Liver (tissue), 9 donors: ENCODE results near the gene CRACR2B. TPM values are rescaled to one million over a fixed set of nuclear protein-coding genes. Genes with fewer than 3 reads are reported as not detected.

Source experiments
- DNase-seq: peaks from one replicate; pipeline ENCODE4 v3.0.0-alpha.2; 2017; ENCODE audit warnings: low spot score
- H3K27ac ChIP-seq, 2 donors: one replicate each; pipeline ENCODE4 v1.7.0; 2013; ENCODE audit warnings: inconsistent platforms in 2 of 2, low read length in 2 of 2, control low read depth in 1 of 2, low read depth in 1 of 2, mild to moderate bottlenecking in 1 of 2
- H3K27me3 ChIP-seq, 4 donors: one replicate each; pipeline versions ENCODE4 v1.6.1 to v1.7.0; 2013; ENCODE audit warnings: low read length in 3 of 4, inconsistent platforms in 1 of 4, mild to moderate bottlenecking in 1 of 4, moderate library complexity in 1 of 4; ENCODE audit not compliant: control insufficient read depth in 4 of 4, insufficient read depth in 4 of 4
- H3K36me3 ChIP-seq, 4 donors: one replicate each; pipeline versions ENCODE4 v1.6.1 to v1.7.0; 2013; ENCODE audit warnings: low read length in 3 of 4, mild to moderate bottlenecking in 3 of 4, low read depth in 1 of 4, moderate library complexity in 1 of 4; ENCODE audit not compliant: control insufficient read depth in 4 of 4, insufficient read depth in 3 of 4
- H3K4me1 ChIP-seq, 4 donors: one replicate each; pipeline versions ENCODE4 v1.6.1 to v1.7.0; 2013; ENCODE audit warnings: low read length in 3 of 4, mild to moderate bottlenecking in 3 of 4, moderate library complexity in 1 of 4; ENCODE audit not compliant: control insufficient read depth in 4 of 4, insufficient read depth in 4 of 4
- H3K4me3 ChIP-seq, 3 donors: one replicate each; pipeline versions ENCODE4 v1.6.1 to v1.7.0; 2013; ENCODE audit warnings: low read length in 3 of 3, control low read depth in 1 of 3, low read depth in 1 of 3, mild to moderate bottlenecking in 1 of 3
- H3K9ac ChIP-seq, 2 donors: one replicate each; pipeline ENCODE4 v1.7.0; 2013; ENCODE audit warnings: low read length in 2 of 2, mild to moderate bottlenecking in 2 of 2, moderate library complexity in 2 of 2, control low read depth in 1 of 2, low read depth in 1 of 2
- H3K9me3 ChIP-seq, 4 donors: one replicate each; pipeline versions ENCODE4 v1.6.1 to v1.7.0; 2013; ENCODE audit warnings: low read length in 3 of 4; ENCODE audit not compliant: control insufficient read depth in 4 of 4
- ATF3 ChIP-seq: IDR thresholded peaks from 2 replicates; pipeline ENCODE4 v1.6.1; 2016; ENCODE audit warnings: antibody characterized with exemption
- CTCF ChIP-seq: fragments of 150-350 bp; IDR thresholded peaks from 2 replicates; pipeline ENCODE4 v1.5.1; 2017; ENCODE audit warnings: improper control_type of control experiment, low read depth, low read length; ENCODE audit not compliant: missing input control
- FOXA1 ChIP-seq: IDR thresholded peaks from 2 replicates; pipeline ENCODE4 v1.6.1; 2016; ENCODE audit warnings: antibody characterized with exemption
- FOXA2 ChIP-seq: IDR thresholded peaks from 2 replicates; pipeline ENCODE4 v1.6.1; 2016; ENCODE audit warnings: antibody characterized with exemption
- GABPA ChIP-seq, 2 donors: IDR thresholded peaks in 1 of 2; conservative IDR thresholded peaks in 1 of 2; 2 replicates each; pipeline ENCODE4 v1.6.1; 2016; ENCODE audit warnings: antibody characterized with exemption in 2 of 2, mild to moderate bottlenecking in 1 of 2, moderate library complexity in 1 of 2
- HNF4A ChIP-seq, 2 donors: conservative IDR thresholded peaks; 2 replicates each; pipeline ENCODE4 v1.6.1; 2016; ENCODE audit warnings: antibody characterized with exemption in 2 of 2, mild to moderate bottlenecking in 2 of 2
- HNF4G ChIP-seq: IDR thresholded peaks from 2 replicates; pipeline ENCODE4 v1.6.1; 2016; ENCODE audit warnings: antibody characterized with exemption
- JUND ChIP-seq, 2 donors: IDR thresholded peaks; 2 replicates each; pipeline ENCODE4 v1.6.1; 2016; ENCODE audit warnings: antibody characterized with exemption in 2 of 2
- NR2F2 ChIP-seq: IDR thresholded peaks from 2 replicates; pipeline ENCODE4 v1.6.1; 2016; ENCODE audit warnings: antibody characterized with exemption
- RAD21 ChIP-seq, 2 donors: IDR thresholded peaks; 2 replicates each; pipeline ENCODE4 v1.6.1; 2016; ENCODE audit warnings: antibody characterized with exemption in 2 of 2, mild to moderate bottlenecking in 2 of 2
- RXRA ChIP-seq, 2 donors: IDR thresholded peaks; 2 replicates each; pipeline ENCODE4 v1.6.1; 2017 to 2018; ENCODE audit warnings: antibody characterized with exemption in 2 of 2, mild to moderate bottlenecking in 1 of 2
- SP1 ChIP-seq: IDR thresholded peaks from 2 replicates; pipeline ENCODE4 v1.6.1; 2018; ENCODE audit warnings: antibody characterized with exemption, mild to moderate bottlenecking
- TAF1 ChIP-seq: conservative IDR thresholded peaks from 2 replicates; pipeline ENCODE4 v1.6.1; 2016; ENCODE audit warnings: antibody characterized with exemption, mild to moderate bottlenecking
- YY1 ChIP-seq: IDR thresholded peaks from 2 replicates; pipeline ENCODE4 v1.6.1; 2016; ENCODE audit warnings: antibody characterized with exemption, mild to moderate bottlenecking
- WGBS: extraction: QIAGEN DNeasy Blood & Tissue Kit; methylation state at CpG from one replicate; pipeline ENCODE4 v1.1.7; 2013; 5-methylcytosine and 5-hydroxymethylcytosine counted together
- polyA plus RNA-seq, 2 donors: library from polyadenylated mRNA; stranded (reverse) in 1 of 2; unstranded in 1 of 2; fragments of 200-250 nt in 1 of 2; fragments of >200 nt in 1 of 2; fragmentation: Nextera tagmentation in 1 of 2; extraction: Ambion mirVana in 1 of 2; gene quantifications; one replicate each; pipeline versions ENCODE4 v1.2.1 to v1.2.3, GENCODE V29; 2013 to 2015
- total RNA-seq, 2 donors: library from RNA; depleted of rRNA; stranded (reverse); fragments of >200 nt; gene quantifications; one replicate each; pipeline ENCODE4 v1.2.3, GENCODE V29; 2014
- TF ChIP-seq, protein P1 (sequence below): IDR thresholded peaks from 2 replicates; pipeline ENCODE4 v1.6.1; 2016; ENCODE audit warnings: antibody characterized with exemption, mild to moderate bottlenecking
- TF ChIP-seq, protein P2 (sequence below): IDR thresholded peaks from 2 replicates; pipeline ENCODE4 v1.6.1; 2016; ENCODE audit warnings: antibody characterized with exemption
- TF ChIP-seq, protein P3 (sequence below): IDR thresholded peaks from 2 replicates; pipeline ENCODE4 v1.6.1; 2016; ENCODE audit warnings: antibody characterized with exemption
- donor health status: healthy.
- donor health status: healthy.
- donor health status: healthy.
- donor health status: healthy.
- donor health status: healthy.

CRACR2B gene
- total and polyA plus RNA-seq, 4 donors: 0.14 to 2.9 (median 2.2) TPM

- Histone ChIP-seq H3K4me3 (peak overlapping the region in 1 of 3 donors; percentile 51), H3K27ac (peak overlapping the region in 1 of 2 donors; percentile 16), H3K27me3 (no peaks in the 10 kb centered on the region), H3K4me1 (peaks cover 58 to 91% (median 71%) of the 10 kb centered on the region in 4 donors), H3K36me3 (peaks cover 0 to 15% (median 3%) of the 10 kb centered on the region in 4 donors), H3K9me3 (no peaks in the 10 kb centered on the region), H3K9ac (no peak overlapping the region)
- DNase-seq: no peak
- WGBS: 5% methylated on average over 22 of the region's 22 CpGs
- TF ChIP-seq GABPA (IDR thresholded peaks at IDR 0.05 in 1 of 2, conservative IDR thresholded peaks at IDR 0.05 in 1 of 2): no peak
- TF ChIP-seq YY1: no peak
- no peak for TF ChIP-seq RXRA (IDR thresholded peaks at IDR 0.05)
- TF ChIP-seq, protein P1, sequence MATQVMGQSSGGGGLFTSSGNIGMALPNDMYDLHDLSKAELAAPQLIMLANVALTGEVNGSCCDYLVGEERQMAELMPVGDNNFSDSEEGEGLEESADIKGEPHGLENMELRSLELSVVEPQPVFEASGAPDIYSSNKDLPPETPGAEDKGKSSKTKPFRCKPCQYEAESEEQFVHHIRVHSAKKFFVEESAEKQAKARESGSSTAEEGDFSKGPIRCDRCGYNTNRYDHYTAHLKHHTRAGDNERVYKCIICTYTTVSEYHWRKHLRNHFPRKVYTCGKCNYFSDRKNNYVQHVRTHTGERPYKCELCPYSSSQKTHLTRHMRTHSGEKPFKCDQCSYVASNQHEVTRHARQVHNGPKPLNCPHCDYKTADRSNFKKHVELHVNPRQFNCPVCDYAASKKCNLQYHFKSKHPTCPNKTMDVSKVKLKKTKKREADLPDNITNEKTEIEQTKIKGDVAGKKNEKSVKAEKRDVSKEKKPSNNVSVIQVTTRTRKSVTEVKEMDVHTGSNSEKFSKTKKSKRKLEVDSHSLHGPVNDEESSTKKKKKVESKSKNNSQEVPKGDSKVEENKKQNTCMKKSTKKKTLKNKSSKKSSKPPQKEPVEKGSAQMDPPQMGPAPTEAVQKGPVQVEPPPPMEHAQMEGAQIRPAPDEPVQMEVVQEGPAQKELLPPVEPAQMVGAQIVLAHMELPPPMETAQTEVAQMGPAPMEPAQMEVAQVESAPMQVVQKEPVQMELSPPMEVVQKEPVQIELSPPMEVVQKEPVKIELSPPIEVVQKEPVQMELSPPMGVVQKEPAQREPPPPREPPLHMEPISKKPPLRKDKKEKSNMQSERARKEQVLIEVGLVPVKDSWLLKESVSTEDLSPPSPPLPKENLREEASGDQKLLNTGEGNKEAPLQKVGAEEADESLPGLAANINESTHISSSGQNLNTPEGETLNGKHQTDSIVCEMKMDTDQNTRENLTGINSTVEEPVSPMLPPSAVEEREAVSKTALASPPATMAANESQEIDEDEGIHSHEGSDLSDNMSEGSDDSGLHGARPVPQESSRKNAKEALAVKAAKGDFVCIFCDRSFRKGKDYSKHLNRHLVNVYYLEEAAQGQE: no peak
- TF ChIP-seq, protein P2, sequence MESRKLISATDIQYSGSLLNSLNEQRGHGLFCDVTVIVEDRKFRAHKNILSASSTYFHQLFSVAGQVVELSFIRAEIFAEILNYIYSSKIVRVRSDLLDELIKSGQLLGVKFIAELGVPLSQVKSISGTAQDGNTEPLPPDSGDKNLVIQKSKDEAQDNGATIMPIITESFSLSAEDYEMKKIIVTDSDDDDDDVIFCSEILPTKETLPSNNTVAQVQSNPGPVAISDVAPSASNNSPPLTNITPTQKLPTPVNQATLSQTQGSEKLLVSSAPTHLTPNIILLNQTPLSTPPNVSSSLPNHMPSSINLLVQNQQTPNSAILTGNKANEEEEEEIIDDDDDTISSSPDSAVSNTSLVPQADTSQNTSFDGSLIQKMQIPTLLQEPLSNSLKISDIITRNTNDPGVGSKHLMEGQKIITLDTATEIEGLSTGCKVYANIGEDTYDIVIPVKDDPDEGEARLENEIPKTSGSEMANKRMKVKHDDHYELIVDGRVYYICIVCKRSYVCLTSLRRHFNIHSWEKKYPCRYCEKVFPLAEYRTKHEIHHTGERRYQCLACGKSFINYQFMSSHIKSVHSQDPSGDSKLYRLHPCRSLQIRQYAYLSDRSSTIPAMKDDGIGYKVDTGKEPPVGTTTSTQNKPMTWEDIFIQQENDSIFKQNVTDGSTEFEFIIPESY: no peak
- TF ChIP-seq CTCF: no peak
- no peak for TF ChIP-seq TAF1
- no peak for TF ChIP-seq HNF4G
- TF ChIP-seq FOXA2: no peak
- TF ChIP-seq NR2F2: no peak
- no peak for TF ChIP-seq RAD21 (IDR thresholded peaks at IDR 0.05)
- no peak for TF ChIP-seq FOXA1
- TF ChIP-seq ATF3: no peak
- TF ChIP-seq, protein P3, sequence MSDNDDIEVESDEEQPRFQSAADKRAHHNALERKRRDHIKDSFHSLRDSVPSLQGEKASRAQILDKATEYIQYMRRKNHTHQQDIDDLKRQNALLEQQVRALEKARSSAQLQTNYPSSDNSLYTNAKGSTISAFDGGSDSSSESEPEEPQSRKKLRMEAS: no peak
- TF ChIP-seq SP1: no peak
- TF ChIP-seq JUND (IDR thresholded peaks at IDR 0.05): no peak
- TF ChIP-seq HNF4A (conservative IDR thresholded peaks at IDR 0.05): no peak
These were observed 928 bp upstream of the CRACR2B start for GRCh38 chr11:826836-827145.
